Body of pancreas (tissue), 4 donors: ENCODE results near the gene SLC25A36.

Experiments used
- CTCF ChIP-seq, 7 experiments: fragments of 450-650 bp in 4 of 7; fragments of 200-600 bp in 3 of 7; sonication (generic) in 3 of 7; IDR thresholded peaks; one replicate each; pipeline ENCODE4 v1.5.1; 2016 to 2019; ENCODE audit warnings: antibody characterized with exemption in 7 of 7
- POLR2A ChIP-seq, 3 donors: fragments of 450-650 bp; IDR thresholded peaks; one replicate each; pipeline ENCODE4 v1.6.1; 2016; ENCODE audit warnings: antibody characterized with exemption in 3 of 3, mild to moderate bottlenecking in 2 of 3

- TF ChIP-seq CTCF (IDR thresholded peaks at IDR 0.05) (no peak), POLR2A (IDR thresholded peaks at IDR 0.05) (no peak)
These were observed 25.0 kb upstream of the SLC25A36 start for GRCh38 chr3:140916603-140917002.
